KG1 (cell line): ENCODE data around the gene TNS1.

ENCODE experiments used
- DNase-seq: peaks from one replicate; lab custom pipeline; 2025; lab: John Stamatoyannopoulos, UW

TNS1 gene

DNA sequence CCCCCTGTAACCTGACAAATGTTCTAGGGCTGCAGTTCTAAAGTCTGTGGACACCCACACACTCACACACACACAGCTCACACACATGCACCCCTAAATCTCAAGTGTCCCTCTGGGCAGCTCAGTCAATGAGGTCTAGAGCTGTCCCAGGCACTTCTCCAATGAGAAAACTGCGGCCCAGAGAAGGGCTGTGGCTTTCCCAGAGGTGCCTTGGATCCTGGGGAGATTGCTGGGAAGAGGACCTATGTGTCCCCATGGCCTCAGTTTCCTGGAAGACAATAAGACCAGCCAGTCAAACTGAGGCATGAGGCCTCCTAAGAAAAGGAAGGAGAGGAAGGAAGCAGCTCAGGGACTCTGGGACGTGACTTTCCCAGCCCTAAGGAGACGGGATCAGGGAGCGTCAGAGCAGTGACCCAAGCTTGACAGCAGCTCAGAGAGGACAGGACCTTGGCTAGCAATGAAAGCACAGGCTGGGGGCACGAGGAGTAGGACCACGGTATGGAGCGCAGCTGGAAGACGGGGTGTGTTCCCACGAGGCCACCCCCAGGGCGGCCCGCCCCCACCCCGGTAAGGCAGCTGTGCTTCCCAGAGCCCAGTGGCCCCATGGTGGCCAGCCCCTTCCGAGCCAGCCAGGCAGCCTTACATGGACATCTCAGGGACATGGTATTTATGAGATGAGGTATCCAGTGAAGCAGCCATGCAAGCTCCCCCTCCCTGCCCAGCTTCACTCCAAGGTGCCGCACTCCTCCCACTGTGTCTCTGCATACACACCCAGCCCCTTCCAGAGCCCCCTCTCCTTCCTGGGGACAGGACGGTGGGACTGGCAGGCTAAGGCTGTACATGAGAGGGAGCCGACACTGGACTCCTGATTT lies 46.0 kb downstream of the TNS1 start:
- DNase-seq, result no peak

DNA sequence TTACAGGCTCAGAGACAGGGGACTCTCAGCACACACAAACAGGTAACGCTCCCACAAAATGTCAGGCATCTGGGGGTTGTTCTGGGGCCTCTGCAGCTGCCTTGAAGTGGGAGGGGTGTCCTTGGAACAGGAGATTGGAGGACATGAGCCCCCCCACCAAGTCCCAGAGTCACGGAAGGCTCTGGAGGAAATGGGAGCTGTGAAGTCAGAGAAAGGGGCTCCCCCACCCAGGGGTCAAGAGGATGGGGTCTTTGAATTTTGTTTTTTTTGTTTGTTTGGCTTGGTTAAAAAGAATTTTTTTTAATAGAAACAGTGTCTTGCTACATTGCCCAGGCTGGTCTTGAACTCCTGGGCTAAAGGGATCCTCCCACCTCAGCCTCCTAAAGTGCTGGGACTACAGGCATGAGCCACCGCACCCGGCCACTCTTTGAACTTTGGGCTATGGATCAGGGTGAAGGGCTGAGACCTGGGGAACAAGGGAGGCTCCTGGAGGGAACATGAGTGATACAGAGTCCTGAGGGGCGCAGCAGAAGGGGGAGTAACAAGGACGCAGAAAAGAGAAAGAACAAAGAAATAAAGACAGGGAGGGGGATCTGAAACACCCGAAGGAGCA lies 46.8 kb downstream of the TNS1 start:
- no peak for DNase-seq

DNA sequence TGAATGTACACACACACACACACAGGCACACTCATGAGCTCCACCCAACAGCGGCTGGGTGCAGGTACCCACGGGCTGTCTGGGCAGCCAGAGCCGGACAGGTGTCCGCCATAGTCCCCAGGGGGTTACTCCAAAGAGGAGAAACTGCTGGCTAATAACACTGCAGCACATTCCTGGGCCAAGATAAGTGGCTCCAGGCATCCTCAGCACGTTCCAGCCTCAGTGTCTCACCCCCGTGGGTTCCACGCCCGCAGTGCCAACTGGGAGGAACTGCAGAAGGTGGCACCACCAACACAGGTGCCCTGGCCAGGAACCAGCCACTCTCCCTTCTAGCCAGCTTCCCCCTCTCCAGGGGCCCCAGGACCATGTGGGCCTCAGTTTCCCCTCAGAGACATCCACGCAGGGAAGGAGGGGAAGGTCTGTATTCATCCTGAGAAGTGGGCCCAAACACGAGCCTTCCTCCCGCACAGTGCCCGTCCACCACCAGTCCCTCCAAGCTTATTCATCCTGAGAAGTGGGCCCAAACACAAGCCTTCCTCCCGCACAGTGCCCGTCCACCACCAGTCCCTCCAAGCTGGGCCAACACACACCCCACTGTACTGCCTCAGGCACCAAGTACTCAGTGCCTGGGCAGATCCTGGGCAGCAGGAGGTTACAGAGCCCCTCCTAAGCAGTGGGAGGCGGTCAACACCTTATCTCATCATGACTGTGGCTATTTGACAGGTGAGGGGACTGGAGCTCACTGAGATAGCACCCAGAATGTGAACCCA lies 47.6 kb downstream of the TNS1 start:
- no peak for DNase-seq

DNA sequence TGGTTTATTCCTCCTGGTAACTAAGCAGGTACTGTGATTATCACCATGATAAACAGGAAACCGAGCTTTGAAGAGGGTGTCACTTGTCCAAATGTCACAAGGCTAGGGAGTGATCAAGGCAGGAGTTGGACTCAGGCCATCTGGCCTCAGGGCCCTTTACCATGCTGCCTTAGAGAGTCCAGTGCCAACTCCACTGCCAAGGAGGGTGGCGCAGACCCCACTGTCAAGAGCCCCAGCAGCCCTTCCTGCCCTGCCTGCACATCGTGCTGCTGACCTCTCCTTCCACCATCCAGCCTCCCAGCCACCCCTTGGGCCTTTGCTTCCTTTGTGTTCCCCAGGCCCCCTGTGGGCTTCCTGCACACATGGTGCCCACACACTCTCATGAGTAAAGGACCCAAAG lies 48.3 kb downstream of the TNS1 start:
- no peak for DNase-seq

DNA sequence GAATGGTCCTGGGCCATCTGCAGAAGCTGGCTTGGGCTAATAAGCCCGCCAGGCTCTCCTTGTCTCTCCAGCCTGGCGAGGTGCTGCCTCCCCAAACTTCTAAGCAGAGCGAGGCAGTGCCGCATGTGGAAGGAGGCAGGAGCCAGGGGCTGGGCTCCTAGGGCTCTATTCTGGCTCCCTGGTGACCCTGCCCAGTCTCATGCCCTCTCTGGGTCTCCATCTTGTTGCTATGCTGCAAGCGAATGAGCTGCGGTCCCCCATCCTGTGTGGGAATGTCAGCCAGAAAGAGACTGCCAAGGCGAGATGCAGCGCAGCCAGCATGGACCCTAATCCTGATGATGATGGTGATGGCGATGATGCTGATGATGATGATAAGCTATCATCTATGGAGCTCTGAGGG lies 48.7 kb downstream of the TNS1 start:
- DNase-seq, result no peak

DNA sequence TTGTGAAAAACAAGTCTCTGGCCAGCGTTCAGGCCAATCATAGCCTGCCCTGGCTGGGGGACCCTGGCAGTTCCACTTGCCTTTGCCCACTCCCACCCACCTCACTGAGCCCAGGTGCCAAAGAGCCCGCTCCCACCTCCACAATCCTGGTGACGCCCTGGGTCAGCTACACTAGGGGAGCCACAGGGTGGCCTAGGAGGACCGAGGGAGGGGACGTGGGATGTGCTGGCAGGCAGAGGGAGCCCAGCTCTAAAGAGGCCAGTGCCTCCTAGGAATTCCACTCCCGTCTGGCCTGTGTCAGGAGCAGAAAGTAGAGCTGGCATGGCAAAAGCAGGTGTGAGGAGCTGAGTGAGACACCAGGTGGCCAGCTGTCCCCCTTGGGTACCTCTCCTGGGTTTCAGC lies 49.3 kb downstream of the TNS1 start:
- DNase-seq, result no peak

DNA sequence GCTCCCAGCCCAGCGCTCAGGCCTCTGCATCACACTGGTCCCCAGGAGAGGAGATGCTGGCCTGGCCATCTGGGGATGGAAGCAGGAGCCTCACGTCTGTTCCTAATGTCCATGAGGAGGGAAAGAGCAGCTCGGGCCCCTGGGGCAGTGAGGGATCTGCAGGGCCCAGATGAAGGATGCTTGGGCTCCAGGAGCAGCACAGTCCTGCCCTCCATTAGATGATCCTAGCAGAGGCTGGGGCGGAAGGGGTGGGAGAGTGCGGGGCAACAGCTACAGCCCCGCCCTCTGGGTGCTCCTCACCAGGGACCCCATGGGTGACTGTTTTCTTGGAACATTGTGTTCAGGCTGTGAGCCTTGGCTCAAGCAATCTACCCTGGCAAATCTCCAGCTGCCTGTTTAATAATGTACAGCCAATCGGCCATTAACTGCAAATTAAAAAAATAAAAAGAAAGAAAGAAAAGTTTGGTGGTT lies 49.7 kb downstream of the TNS1 start:
- no peak for DNase-seq

DNA sequence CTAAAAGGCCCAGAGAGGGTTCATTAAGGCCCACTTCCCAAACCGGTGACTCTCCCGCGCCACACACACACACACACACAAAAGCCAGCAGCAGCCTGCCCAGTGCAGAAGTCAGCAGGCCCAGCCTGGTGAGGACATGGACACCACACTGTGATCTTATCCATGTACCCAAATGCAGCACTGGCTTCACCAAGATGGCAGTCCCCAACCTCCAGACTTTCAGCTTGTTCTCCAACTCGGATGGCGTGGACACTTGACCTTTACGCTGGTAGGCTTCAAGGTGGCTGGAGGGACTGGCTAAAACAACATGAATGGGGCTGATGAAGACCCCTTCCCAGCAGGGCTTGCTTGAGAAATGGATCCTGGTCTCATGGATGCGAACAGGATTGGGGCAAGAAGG lies 50.4 kb downstream of the TNS1 start:
- no peak for DNase-seq

DNA sequence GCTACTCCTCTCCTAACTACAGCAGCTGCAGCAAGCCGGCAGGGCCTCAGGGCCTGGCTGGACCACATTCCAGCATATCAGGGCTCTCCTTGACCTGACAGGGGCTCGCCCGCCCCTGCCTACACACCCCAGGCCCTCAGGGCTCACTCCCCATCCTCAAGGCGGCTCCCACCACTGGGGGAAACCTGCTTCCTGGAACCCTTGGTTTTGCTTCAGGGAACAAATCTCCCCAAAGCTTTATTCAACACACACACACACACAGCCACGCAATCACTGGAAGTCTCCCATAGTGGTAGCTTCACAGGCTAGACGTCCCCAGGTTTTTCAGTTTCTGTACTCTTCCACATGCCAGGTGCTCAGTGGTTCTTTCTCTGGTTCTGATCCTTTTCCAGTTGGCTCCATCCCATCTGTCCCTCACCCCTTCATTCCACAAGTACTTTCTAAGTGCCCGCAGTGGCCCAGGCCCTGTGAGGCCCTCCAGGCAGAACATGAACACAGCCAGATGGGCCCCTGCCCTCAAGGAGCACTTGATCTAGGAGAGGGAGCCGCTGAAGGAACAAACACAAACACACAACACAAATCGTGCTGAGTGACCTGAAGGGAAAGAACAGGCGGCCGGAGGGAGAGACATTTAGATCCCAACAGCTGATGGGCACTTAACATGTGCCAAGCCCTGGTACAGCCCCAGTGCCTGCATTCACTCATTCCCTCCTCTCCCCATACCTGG lies 51.1 kb downstream of the TNS1 start:
- no peak for DNase-seq

DNA sequence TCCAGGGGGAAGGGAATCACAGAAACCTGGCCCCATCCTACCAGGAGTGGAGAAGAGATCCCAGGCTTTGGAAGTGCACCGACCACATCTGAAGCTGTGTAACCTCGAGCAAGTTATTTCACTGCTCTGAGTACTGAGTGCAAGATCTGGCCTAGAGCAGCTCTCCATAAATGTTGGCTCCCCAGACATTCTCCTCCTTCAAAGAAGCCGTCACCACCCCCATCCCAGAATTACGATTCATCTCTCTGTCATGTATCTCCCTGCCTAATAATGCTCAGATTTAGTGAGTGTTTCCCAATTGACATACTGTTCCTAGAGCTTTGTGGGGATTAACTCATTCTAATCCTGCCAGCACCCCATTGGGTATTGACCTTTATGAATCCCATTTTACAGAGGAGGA lies 51.7 kb downstream of the TNS1 start:
- no peak for DNase-seq

DNA sequence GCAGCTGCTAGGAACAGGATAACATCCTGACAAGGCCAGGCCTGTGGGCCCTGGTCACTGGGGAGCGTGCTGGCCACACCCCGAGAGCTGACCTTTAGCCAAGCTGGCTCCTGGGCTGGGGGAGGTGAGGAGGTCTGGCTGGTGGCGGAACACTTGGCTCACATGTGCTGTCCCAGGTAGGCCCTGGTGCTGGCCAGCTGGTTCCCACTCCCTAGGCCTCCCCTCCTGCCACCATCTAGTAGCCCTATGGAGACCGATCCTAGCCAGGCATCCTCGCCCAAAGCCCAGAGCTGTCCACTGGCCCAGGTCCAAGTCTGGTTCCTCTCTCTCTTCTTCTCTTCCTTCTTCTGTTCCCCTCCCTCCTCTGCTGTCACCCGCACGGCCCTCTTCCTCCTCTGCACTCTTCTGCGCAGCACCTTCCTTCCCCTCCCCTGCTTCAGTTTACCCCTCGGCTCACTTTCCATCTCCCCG lies 52.4 kb downstream of the TNS1 start:
- no peak for DNase-seq

DNA sequence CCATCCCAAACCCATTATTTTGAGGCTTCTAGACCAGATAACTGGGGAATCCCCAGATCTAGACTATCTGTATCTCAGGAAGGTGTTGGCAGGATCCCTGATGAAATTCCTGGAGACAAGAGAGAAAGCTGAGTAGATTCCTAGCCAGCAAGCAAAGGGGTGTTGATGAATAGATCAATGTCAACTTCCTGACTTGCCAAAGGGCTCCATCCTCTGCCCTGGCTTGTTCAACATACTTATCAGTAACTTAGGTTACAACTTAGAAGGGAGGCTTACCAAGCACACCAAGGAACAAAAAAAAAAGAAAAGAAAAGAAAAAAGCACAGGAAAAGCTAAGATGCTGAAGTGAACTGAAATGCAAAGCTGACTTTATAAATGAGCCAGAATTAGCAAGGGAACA lies 53.3 kb downstream of the TNS1 start:
- no peak for DNase-seq

DNA sequence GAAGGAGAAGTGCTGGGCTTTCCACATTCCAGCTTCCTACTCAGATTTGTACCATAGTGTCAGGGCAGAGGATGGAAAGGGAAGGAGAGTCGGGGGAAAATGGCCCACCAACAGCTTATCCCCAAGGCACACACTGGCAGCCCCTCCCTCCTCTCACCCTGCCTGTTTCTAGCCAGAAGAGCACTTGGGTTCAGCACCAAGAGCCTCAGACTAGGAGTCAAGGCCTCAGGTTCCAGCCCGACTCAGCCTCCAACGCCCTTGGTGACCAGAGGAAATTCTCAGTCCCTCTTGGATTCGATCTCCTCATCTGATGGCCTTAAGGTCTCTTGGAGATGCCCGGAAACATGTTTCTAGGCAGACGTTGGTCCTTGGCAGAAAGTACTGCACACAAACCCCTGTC lies 53.9 kb downstream of the TNS1 start:
- DNase-seq, result no peak

DNA sequence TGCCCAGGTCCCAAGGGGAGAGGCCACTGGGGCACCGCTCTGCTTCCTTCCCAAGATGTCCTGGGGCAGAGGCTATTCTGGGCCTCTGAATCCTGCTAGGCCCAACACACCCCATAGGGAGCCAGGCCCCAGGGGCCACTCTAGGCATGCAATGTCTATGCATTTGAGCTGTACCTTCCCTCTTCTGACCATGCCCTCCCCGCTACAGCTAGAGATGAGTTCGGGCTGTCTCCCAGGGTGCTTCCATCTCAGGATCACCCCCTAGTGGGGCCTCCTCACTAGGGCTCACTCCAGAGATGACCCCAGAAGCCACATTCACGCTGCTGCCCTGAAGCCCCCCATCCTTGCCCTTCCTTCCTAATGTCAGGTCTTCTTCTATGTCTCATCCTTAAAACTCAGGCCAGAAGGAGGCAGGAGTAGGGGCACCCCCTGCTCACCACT lies 54.4 kb downstream of the TNS1 start:
- no peak for DNase-seq

DNA sequence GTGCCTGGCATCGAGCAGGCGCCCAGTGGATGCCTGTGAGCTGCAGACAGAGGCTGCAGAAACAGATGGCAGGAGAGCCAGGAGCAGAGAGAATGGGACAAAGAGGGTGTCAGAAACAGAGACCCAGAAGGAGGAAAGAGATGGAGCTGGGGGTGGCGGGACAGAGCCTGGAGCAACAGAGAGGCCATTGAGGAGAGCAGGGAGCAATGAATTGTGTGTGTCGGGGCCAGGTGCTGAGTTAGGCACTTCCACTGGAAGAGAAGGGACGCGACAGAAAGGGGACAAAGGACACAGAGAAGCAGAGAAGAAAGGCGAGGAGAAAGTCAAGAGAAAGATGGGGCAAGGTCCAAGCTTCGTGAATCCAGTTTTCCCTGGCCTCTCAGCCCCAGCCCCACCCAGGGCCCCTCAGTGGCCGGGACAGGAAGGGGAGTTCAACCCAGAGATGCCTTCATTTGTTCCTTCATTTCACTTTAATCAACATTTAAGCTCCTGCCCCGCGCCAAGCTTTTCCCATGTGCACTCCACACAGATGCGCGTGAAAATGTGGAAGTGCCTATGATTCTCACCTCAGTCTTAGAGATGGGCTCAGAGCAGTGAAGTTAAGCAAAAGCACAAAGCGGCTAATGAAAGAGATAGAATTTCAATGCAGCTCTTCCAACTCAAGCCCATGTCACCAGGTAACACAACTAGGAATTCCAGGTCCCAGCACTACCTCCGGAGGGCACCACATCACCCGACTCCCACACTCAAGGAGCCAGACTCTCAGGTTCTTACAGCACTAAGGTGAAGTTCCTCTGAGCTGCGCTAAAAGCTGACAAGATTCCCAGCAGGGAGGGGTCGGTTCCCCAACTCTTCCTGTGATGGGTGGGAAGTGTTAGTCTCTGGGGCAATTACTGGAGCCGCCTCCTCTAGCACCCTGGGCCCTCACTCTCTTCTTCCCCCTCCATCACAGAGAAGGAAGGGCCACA lies 55.1 kb downstream of the TNS1 start:
- no peak for DNase-seq

DNA sequence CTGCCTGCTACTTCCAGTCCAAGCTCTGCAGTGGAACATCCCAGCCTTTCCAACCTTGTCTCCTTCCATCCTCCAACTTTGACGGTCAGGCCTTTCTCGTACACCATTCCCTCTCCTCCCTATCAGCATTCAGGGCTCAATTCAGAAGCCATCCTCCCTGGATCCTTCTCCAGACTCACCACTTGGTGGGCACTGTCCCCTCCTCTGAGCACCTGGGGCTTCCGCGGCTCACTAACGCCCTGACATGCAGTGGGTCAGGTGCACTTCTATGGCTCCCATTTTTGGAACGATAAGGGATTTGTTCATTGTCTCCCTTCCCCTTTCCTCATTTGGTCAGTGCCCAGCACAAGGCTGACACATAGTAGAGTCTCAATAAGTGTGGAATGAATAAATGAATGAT lies 56.7 kb downstream of the TNS1 start:
- DNase-seq, result no peak

DNA sequence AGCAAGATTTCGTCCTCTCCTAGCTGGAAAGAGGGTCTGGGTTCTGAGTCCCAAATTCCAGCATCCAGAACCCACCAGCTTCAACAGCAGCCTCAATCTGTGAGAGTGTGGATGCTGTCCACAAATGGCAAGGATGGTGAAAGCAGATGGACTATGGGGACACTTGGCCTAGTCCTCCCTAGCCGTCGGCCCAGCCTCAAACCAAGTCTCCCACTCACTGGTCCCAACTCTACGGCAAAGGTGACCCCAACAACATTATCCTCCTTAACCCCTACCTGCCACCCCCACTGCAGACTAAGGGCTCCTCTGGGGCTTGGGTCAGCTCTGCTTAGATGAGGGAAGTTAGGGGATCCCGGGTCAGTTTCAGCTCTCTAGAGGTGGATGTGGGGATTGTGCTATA lies 57.3 kb downstream of the TNS1 start:
- DNase-seq, result no peak

DNA sequence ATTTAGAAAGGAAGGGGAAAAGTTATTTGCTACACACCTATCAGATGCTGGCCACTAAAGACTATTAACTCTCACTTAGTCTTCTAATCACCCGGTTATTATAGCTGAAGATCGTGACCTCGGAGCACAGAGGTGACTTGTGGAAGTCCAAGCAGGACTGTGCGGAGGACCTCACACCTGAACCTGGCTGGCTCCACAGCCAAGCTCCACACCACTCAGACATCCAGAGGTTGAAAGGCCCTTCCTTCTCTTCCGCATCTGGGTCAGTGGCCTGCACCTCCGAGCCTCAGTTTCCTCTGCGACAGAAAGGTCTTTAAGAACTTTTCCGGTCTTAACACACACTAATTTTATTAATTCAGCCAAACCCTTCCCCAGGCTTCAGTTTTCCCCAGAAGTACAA lies 57.9 kb downstream of the TNS1 start:
- no peak for DNase-seq

DNA sequence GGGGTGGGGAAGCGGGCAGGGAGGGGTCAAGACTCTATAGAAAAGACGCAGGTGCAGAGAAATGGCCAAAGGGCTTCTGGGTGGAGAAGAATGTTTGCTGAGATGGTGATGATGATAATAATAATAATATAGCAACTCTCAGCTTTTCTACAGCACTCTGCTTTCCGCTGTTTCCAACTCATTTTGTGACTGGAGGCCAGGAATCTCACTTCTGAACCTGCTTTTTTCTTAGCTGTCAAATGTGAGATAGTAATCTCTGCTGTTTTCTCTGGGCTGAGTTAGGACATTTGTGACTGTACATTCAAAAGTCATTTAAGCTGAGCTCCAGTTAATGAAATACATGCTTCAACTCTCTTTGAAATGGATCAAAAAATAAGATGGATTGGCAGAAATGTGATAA lies 58.4 kb downstream of the TNS1 start:
- no peak for DNase-seq

DNA sequence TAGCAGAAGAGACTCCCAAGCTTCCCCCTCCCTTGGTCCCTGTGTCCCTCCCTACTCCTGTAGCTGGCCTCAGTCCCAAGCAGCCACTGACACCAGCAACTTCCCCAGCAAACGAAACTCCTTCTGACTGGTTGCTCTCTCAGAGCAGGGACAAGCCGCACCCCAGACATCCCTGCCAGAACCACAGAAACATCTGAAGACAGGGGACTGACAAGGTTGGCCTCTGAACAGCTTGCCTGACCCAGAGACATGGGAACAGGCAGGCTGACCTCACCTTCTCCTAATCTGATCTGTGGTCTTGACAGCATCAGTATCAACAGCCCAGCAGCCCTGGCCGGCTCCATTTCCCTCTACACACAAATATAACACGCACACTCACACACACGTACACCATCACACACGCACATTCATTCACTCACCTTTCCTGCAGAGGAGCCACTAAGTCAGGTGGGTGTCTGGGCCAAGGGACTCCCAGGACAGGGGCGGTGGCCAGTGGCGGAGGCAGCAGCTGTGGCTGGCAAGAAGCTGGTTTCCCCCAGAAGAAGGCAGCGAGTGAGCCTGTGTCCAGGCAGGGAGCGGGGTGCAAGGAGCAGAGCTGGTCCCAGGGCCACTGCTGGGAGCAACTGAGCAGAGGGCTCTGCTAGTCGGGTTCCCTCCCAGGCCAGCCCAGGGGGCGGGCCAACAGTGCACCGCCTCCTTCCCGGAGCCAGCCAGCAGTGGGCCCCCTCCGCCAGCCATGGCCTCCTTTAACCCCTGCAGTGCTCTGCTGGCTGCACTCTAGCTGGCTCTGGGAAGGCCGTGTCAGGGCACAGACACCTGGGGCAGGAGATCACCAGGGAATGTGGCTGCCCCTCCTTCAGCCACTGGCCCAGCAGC lies 59.1 kb downstream of the TNS1 start:
- DNase-seq, result no peak
